K562 (cell line): ENCODE measurements around the gene CFAP90.

ENCODE experiments used
- CTCF ChIP-seq, 3 experiments: IDR thresholded peaks in 2 of 3; conservative IDR thresholded peaks in 1 of 3; 2 replicates each; pipeline ENCODE4 v1.5.1; 2011 to 2012; ENCODE audit warnings: low read length in 3 of 3, mild to moderate bottlenecking in 3 of 3, control low read depth in 2 of 3, improper control_type of control experiment in 1 of 3, inconsistent platforms in 1 of 3, low read depth in 1 of 3, mixed read lengths in 1 of 3, moderate library complexity in 1 of 3; ENCODE audit not compliant: insufficient read depth in 2 of 3
- KLF1 ChIP-seq: fragments of 450-650 bp; IDR thresholded peaks from 2 replicates; pipeline ENCODE4 v1.6.1; 2016; ENCODE audit warnings: missing genetic modification characterization, missing compliant biosample characterization
- REST ChIP-seq, 2 experiments: fragments of 450-650 bp; formaldehyde crosslinking in 1 of 2; IDR thresholded peaks; 2 replicates each; pipeline versions ENCODE4 v1.4.0 to v1.6.1; 2014 to 2020; ENCODE audit warnings: mild to moderate bottlenecking in 2 of 2, borderline replicate concordance in 1 of 2, low read depth in 1 of 2
- RFX5 ChIP-seq: IDR thresholded peaks from 2 replicates; pipeline ENCODE4 v1.6.1; 2011; ENCODE audit warnings: low read depth, mild to moderate bottlenecking, improper control_type of control experiment, low read length
- USF2 ChIP-seq: sonication (generic); formaldehyde crosslinking; IDR thresholded peaks from 2 replicates; pipeline ENCODE4 v1.5.0; 2020; ENCODE audit warnings: missing genetic modification reagents
- ZNF239 ChIP-seq: fragments of 250-450 bp; sonication (Bioruptor Pico); IDR thresholded peaks from 2 replicates; pipeline ENCODE4 v1.4.0; 2020; ENCODE audit warnings: mild to moderate bottlenecking

- no peak for TF ChIP-seq CTCF (IDR thresholded peaks at IDR 0.05 in 2 of 3, conservative IDR thresholded peaks at IDR 0.05 in 1 of 3; ENCODE audit: insufficient read depth in 2 of 3, low read depth in 1 of 3, low read length in 3 of 3)
- no peak for TF ChIP-seq USF2 (CRISPR knock-in tag)
- TF ChIP-seq KLF1 (tag) = no peak
- no peak for TF ChIP-seq REST (IDR thresholded peaks at IDR 0.05; ENCODE audit: borderline replicate concordance)
- no peak for TF ChIP-seq REST (CRISPR knock-in tag; IDR thresholded peaks at IDR 0.05; ENCODE audit: low read depth)
- no peak for TF ChIP-seq ZNF239 (CRISPR knock-in tag)
- TF ChIP-seq RFX5 = no peak
Observed at GRCh38 chr5:7822449-7822848, 28.5 kb downstream of the CFAP90 start.
